Right lobe of liver (tissue), 4 donors: ENCODE results near the gene THSD8.

ENCODE experiments used
- CTCF ChIP-seq, 4 donors: fragments of 200-600 bp in 3 of 4; fragments of 450-650 bp in 1 of 4; IDR thresholded peaks; one replicate each; pipeline versions ENCODE4 v1.5.1 to v1.8.0; 2016 to 2022; ENCODE audit warnings: antibody characterized with exemption in 4 of 4, mild to moderate bottlenecking in 2 of 4
- POLR2A ChIP-seq: fragments of 450-650 bp; IDR thresholded peaks from one replicate; pipeline ENCODE4 v1.6.1; 2017; ENCODE audit warnings: antibody characterized with exemption, mild to moderate bottlenecking
- donor health status: DM: no; HTN: no; CAD: no.
- donor health status: DM: no; HTN: no; CAD: no.
- donor health status: DM: no; HTN: yes; CAD: no.

GRCh38 chr19:12767150-12767549 lies 34.7 kb upstream of the THSD8 start:
- TF ChIP-seq CTCF (IDR thresholded peaks at IDR 0.05) (no peak), POLR2A (no peak)
